C4-2B (cell line): ENCODE data around the gene COX6A1.

Experiments
- CTCF ChIP-seq: fragments of 450-650 bp; conservative IDR thresholded peaks from 2 replicates; pipeline ENCODE4 v1.5.1; 2017; ENCODE audit warnings: mild to moderate bottlenecking
- ZFX ChIP-seq: fragments of 450-650 bp; IDR thresholded peaks from 2 replicates; pipeline ENCODE4 v1.6.1; 2017

GRCh38 chr12:120485961-120486881, 48.3 kb downstream of the COX6A1 start:
- TF ChIP-seq CTCF: no peak
- no peak for TF ChIP-seq ZFX
